HG03565 (cell line): ENCODE measurements around the gene PRDX5.

ENCODE experiments used
- ATAC-seq: cut with Tn5 transposase; IDR thresholded peaks from one replicate; pipeline ENCODE4 v1.9.1; 2021; ENCODE audit warnings: mild to moderate bottlenecking, moderate library complexity; ENCODE audit not compliant: unreplicated experiment

PRDX5 gene

GRCh38 chr11:64317961-64318765 lies at the start of gene PRDX5:
Gene PRDX5, plus strand, starts transcription at chr11:64318121. Its CDS starts 95 bp downstream, at chr11:64318216.
- peak; percentile 72 for ATAC-seq

- ATAC-seq: peak; percentile 4
Observed at GRCh38 chr11:64268893-64269539, 48.9 kb upstream of the PRDX5 start.

- peak; percentile 46 for ATAC-seq
Observed at GRCh38 chr11:64269540-64270220, 48.2 kb upstream of the PRDX5 start.

GRCh38 chr11:64275031-64275800 lies 42.7 kb upstream of the PRDX5 start:
- no peak for ATAC-seq

- ATAC-seq: no peak
Observed at GRCh38 chr11:64275841-64276240, 42.1 kb upstream of the PRDX5 start.

- ATAC-seq: no peak
Observed at GRCh38 chr11:64276653-64277431, 41.1 kb upstream of the PRDX5 start.

- ATAC-seq: no peak
Observed at GRCh38 chr11:64278576-64279190, 39.2 kb upstream of the PRDX5 start.

- no peak for ATAC-seq
Observed at GRCh38 chr11:64281957-64282770, 35.8 kb upstream of the PRDX5 start.

GRCh38 chr11:64283092-64283491 lies 34.8 kb upstream of the PRDX5 start:
- no peak for ATAC-seq

- ATAC-seq: peak; percentile 55
Observed at GRCh38 chr11:64284048-64284961, 33.6 kb upstream of the PRDX5 start, which contains the start of gene BAD. Gene BAD, minus strand, starts transcription at chr11:64284665. Its CDS starts 297 bp downstream, at chr11:64284368.

GRCh38 chr11:64284962-64285884 lies 32.7 kb upstream of the PRDX5 start, which contains the start of gene GPR137:
Gene GPR137, plus strand, starts transcription at chr11:64285848. Its CDS starts 677 bp downstream, at chr11:64286525.
- ATAC-seq: peak; percentile 48

GRCh38 chr11:64285885-64286800 lies 31.8 kb upstream of the PRDX5 start:
- ATAC-seq: no peak

- no peak for ATAC-seq
Observed at GRCh38 chr11:64286801-64287159, 31.1 kb upstream of the PRDX5 start.

GRCh38 chr11:64287676-64288352 lies 30.1 kb upstream of the PRDX5 start:
- ATAC-seq: no peak

GRCh38 chr11:64288353-64288750 lies 29.6 kb upstream of the PRDX5 start:
- ATAC-seq: no peak
